Activated CD4-positive, alpha-beta T cell treated with anti-CD3 and anti-CD28 coated beads, Interleukin-10, Interleukin-2, amounts not matched to agents 100 ng/mL and 50 ng/mL, durations not matched to agents 16 hours and 8 hours (primary cell): ENCODE measurements around the gene FMNL2.

Experiments used
- DNase-seq: peaks from one replicate; pipeline ENCODE4 v3.0.0-alpha.2; 2020

Gene FMNL2

GRCh38 chr2:152339556-152340286 is 4.7 kb downstream of the FMNL2 start:
- no peak for DNase-seq

GRCh38 chr2:152342259-152343046 is 7.5 kb downstream of the FMNL2 start:
- no peak for DNase-seq

- no peak for DNase-seq
Measured at GRCh38 chr2:152343426-152343825, 8.5 kb downstream of the FMNL2 start.

- no peak for DNase-seq
Measured at GRCh38 chr2:152344579-152345195, 9.7 kb downstream of the FMNL2 start.

- no peak for DNase-seq
Measured at GRCh38 chr2:152347076-152347475, 12.1 kb downstream of the FMNL2 start.

DNA sequence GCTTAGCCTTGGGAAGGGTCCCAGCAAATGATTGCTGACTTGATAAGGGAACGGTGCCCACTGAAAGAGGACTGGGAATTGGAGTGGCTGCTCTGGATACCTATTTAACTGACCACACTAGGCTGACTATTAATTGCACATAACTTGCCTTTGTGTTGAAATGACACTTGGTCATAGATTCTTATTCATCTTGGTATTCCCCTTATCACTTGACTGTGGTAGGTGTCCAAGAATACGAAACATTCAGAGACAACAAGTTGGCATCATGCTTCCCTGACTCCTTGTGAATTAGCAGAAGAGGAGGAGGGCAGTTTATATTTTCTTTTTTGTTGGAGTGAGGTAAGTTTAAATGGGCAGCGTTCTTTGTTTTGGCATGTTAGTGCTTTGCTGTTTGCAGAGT is 13.4 kb downstream of the FMNL2 start:
- no peak for DNase-seq

DNA sequence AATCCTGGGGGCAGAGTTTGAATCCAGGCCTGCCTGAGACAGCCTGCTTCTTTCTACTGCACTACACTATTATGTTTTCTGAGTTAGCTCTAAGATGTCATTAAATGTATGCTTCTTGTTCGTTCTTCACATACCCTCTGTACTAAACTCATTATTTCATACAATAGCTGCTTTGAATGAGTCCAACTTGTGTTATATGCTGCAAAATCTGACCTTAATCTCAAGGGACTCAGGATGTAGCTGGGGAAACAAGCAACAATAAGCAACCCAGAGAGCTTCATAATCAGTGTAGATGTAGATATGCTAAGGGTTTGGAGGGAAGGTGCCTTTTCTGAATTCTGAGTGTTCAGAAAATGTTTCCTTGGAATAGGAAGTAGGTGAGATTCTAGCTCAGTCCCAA is 14.4 kb downstream of the FMNL2 start:
- DNase-seq: no peak

DNA sequence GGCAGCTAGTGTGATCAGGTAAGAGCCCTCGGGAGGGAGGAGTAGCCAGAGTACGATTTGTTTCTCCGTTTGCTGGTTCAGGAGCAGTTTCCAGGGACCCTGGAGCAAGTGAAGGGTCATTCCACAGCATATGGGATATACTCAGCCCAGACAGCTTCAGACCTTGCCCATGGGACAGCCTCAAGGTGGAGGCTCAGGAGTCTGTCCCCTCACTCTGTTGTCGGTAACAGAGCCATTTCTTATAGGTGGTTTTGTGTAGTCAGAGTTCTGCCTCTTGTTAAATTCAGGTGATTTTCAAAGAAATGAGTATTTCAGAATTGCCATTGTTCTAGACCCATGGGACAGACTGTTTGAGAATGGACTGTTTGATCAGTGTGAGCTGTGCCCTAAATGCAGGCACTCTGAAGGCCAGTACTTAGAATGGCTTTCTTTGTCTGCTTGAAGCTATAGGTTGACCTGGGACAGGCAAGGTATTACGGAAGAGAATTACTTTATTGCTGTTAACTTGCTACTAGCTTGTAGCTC is 15.2 kb downstream of the FMNL2 start:
- no peak for DNase-seq

- no peak for DNase-seq
Measured at GRCh38 chr2:152352616-152353015, 17.6 kb downstream of the FMNL2 start.

DNA sequence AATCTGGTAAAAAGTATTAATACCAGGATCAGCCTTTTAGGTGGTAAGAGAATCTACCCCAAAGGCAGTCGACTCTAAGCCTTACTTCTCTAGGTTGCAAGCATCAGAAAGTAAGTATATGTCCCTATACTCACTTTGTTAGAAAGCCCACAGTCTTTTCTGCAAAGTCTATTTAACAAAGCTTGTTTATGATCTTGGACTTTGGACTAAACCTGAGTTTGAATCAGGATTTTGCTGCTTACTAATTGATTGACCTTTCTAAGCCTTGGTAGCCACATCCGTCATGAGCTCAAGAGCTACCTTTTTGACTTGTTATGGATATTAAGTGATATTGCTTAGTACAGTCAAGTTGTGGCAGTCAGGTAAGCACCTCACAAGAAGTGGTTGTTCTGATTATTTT is 18.4 kb downstream of the FMNL2 start:
- DNase-seq: no peak

GRCh38 chr2:152354069-152354755 is 19.2 kb downstream of the FMNL2 start:
- no peak for DNase-seq

DNA sequence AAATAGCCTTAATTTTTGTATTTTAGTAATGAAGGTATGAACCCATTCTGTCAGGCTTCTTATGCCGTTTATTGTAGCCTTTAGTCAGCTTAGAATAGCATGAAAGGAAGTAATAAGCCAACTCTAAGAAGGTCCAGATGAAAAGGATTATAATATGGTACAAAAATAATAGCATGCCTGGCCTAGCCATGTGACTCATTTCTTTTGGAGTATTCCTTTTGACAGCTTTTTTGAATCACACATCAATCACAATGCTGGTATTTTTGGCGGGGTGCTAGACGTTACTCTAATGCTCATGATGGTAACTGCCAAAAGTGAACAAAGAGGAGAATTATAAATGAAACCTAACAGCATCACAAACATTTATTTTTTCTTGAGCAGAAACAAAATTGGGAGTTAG is 19.9 kb downstream of the FMNL2 start:
- DNase-seq: no peak

DNA sequence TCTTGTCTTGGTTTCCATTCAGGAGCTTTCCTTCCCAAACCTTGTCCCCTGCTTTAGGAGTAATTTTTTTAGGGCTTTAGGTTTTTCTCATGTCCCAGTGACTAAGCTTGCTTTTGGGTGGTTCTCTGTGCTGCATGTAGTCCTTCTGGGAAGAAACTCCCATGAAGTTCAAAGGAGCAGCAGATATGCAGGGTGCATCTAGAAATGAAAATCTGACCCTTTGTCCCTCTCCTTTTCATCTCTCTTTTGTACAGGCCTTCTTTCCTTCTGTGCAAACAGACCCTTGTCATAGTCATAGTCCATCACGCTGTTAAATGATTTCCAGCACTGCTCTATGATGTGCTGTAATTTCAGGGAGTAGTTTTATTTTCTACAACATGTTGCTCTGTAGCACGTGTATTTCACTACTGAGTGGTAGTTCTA is 20.4 kb downstream of the FMNL2 start:
- DNase-seq: no peak

GRCh38 chr2:152359573-152360363 is 24.8 kb downstream of the FMNL2 start:
- no peak for DNase-seq

GRCh38 chr2:152363936-152364335 is 29.0 kb downstream of the FMNL2 start:
- no peak for DNase-seq

- no peak for DNase-seq
Measured at GRCh38 chr2:152367547-152368390, 32.8 kb downstream of the FMNL2 start.

DNA sequence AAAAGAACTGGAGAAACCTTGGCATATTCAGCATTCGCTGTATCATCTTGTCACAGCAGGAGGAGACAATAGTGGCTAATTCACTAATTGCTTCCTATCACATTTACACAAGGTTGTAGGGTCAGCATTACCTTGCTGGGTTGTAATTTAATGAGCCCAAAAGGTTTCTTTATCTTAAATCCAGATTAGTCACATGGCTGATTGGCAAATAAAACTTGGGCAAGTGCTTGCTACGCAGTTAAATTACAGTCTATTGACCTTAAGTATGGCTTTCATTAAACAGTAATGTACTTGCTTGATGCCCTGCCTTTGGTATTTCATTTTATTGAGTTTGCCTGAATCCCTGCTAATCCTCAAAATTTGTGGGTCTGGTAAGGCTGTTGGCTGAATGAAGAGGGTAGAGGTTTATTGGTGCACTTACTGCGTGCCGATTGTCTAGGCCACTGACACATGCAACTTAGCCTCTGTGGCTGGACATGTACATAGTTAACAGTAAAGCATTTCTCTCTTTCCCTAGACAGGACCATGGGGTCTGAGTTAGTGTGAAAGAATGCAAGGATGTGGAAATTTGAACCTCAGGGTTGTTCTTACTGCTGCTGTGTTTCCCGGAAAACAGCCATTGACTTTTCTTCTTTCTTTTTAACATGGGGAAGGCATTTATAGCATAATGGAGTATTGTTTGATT is 34.3 kb downstream of the FMNL2 start:
- no peak for DNase-seq

DNA sequence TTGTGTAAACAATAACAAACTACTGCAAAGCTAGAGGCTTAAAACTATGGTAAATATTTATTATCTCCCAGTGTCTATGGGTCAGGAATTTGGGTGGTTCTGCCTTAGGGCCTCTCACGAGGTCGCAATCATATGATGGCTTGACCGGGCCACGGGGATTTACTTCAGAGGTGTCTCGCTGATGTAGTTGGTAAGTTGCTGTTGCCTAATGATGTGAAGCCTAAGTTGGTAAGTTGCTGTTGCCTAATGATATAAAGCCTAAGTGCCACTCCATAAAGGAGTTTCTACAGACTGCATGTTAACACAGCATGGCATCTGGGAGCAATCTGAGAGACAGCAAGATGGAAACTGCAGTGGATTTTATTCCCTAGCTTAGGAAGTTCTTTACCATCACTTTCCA is 35.8 kb downstream of the FMNL2 start:
- no peak for DNase-seq

DNA sequence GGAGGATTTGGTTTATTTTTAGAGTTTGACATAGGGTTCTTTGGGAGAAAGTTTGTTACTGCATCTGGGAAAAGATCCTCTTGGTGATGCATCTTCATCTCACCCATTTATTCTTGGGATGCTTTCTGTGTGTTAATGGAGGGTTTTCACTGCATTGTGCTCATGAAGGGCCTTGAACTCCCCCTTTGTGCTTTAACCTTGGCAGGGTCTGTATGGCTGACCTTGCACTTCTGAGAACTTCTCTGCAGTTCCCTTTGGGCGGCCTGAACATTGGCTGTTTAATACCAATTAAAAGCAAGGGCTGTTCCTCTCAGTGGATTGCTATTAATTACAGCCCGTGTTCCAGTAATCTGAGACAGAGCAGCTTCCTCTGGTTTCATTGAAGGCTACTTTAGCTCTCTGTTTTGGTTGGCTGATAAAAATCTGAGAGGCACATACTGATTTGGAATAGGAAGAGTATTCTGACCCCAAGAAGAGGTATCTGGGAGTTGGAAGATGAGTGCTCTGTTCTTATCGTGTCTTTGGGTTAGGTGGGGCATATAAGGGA is 37.5 kb downstream of the FMNL2 start:
- DNase-seq: no peak

DNA sequence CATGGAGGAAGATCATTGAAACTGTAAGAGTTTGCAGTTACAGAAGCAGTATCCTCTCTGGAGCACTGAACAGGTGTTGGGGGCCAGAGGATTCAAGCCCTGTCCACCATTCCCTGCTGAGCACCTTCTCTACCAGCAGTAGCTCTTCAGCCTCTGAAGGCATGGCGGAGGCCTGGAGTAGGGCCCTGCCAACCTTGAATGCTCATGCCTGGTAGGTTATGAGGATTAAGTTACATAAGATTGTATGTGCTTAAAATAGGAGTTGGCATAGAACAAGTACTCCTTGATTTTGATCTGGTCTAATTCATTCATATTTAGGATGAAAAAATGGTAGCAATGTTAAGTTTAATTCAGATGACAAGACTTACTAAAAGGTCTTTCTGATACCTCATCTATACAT is 40.2 kb downstream of the FMNL2 start:
- no peak for DNase-seq
